BJ (cell line): ENCODE measurements around the gene PACS2. TPM values are rescaled to one million over a fixed set of nuclear protein-coding genes. Genes with fewer than 3 reads are reported as not detected.
"Not testable (repeated sequence)": the region's sequence is repeated elsewhere in the genome, so short reads cannot be mapped to it uniquely, and the experiment has no call there.

Source experiments
- CTCF ChIA-PET: fragments of 350-600 bp; formaldehyde crosslinking; extraction: SDS; loops from one replicate; lab custom pipeline; 2021; ENCODE audit warnings: antibody characterized with exemption, inconsistent platforms; lab: Yijun Ruan, JAX
- POLR2A ChIA-PET: fragments of 300-600 bp; sonication (Branson Sonifier 250); formaldehyde crosslinking; extraction: SDS; loops from one replicate; lab custom pipeline; 2021; ENCODE audit warnings: antibody characterized with exemption; lab: Charles Lee
- DNase-seq: peaks from one replicate; pipeline ENCODE4 v3.0.0-alpha.2; 2011; ENCODE audit warnings: low read depth
- H3K27me3 ChIP-seq: 2 replicates; pipeline ENCODE4 v1.6.0; 2011; ENCODE audit warnings: low read length; ENCODE audit not compliant: control insufficient read depth, insufficient read depth
- H3K36me3 ChIP-seq: 2 replicates; pipeline ENCODE4 v1.5.1; 2011; ENCODE audit warnings: low read length; ENCODE audit not compliant: control insufficient read depth, insufficient read depth
- H3K4me3 ChIP-seq: 2 replicates; pipeline ENCODE4 v1.5.1; 2011; ENCODE audit warnings: low read depth, mild to moderate bottlenecking, control low read depth, low read length
- CTCF ChIP-seq: IDR thresholded peaks from 2 replicates; pipeline ENCODE4 v1.5.1; 2011; ENCODE audit warnings: low read depth, mild to moderate bottlenecking, control low read depth, inconsistent platforms, low read length, moderate library complexity; ENCODE audit not compliant: insufficient read depth
- polyA plus RNA-seq: library from polyadenylated mRNA; depleted of rRNA; stranded (reverse); fragments of >200 nt; gene quantifications from 2 replicates; pipeline ENCODE4 v1.2.3, GENCODE V29; 2011

The PACS2 gene
- polyA plus RNA-seq, 1 experiment, result 21.4 TPM

GRCh38 chr14:105290621-105291346 is 23.8 kb upstream of the PACS2 start:
- TF ChIP-seq CTCF, result 0 out of 2 replicates have a peak, but pooled peaks have one; percentile 7
- no peak for DNase-seq
- Histone ChIP-seq H3K27me3 (no peaks in the 10 kb centered on the region), H3K4me3 (no peak overlapping the region), H3K36me3 (no peaks in the 10 kb centered on the region)
- ChIA-PET CTCF (interaction anchor here (1.2 to 3.3 kb wide), 3 partner anchors 9 to 203 kb away, joined by 3 to 9 read pairs (median 4); partner anchors contain the start of gene BRF1), POLR2A (no interaction called here)

- no peak overlapping the region for H3K4me3 ChIP-seq
- no peak for TF ChIP-seq CTCF
- ChIA-PET CTCF (interaction anchor here (0.6 to 3.3 kb wide), 2 partner anchors 11 to 68 kb away, joined by 3 to 9 read pairs; no protein-coding TSS in a partner anchor), POLR2A (no interaction called here)
- no peaks in the 10 kb centered on the region for H3K36me3 ChIP-seq
- DNase-seq, result no peak
- H3K27me3 ChIP-seq, result no peaks in the 10 kb centered on the region
These were observed 21.5 kb upstream of the PACS2 start for GRCh38 chr14:105292826-105293711.

GRCh38 chr14:105294142-105294597 is 20.4 kb upstream of the PACS2 start:
- POLR2A ChIA-PET, result no interaction called here
- no peak overlapping the region for H3K4me3 ChIP-seq
- TF ChIP-seq CTCF, result no peak
- CTCF ChIA-PET, result interaction anchor here (0.6 to 2.9 kb wide), 2 partner anchors 12 to 30 kb away, joined by 3 to 9 read pairs; no protein-coding TSS in a partner anchor
- H3K36me3 ChIP-seq, result no peaks in the 10 kb centered on the region
- no peaks in the 10 kb centered on the region for H3K27me3 ChIP-seq
- no peak for DNase-seq

- POLR2A ChIA-PET, H3K36me3 ChIP-seq, DNase-seq, H3K27me3 ChIP-seq, H3K4me3 ChIP-seq: not testable (repeated sequence)
- CTCF ChIA-PET, result interaction anchor here (1.2 to 1.5 kb wide), 3 partner anchors 9 to 55 kb away, joined by 3 to 4 read pairs (median 3); no protein-coding TSS in a partner anchor
These were observed 17.2 kb upstream of the PACS2 start for GRCh38 chr14:105297311-105297710.

- Histone ChIP-seq H3K36me3 (no peaks in the 10 kb centered on the region), H3K4me3 (peak overlapping the region; percentile 60), H3K27me3 (no peaks in the 10 kb centered on the region)
- no peak for TF ChIP-seq CTCF
- DNase-seq, result no peak
- ChIA-PET POLR2A (no interaction called here), CTCF (interaction anchor here (0.5 to 1.7 kb wide), 5 partner anchors 8 to 55 kb away, joined by 3 to 4 read pairs (median 3); partner anchors contain the start of gene PACS2)
These were observed 14.7 kb upstream of the PACS2 start for GRCh38 chr14:105299654-105300541.
